Measurements from ENCODE around the gene MYLIP.

The MYLIP gene

GRCh38 chr6:16178351-16178750, 49.5 kb downstream of the MYLIP start:
- DNase-seq, result no peak

GRCh38 chr6:16179063-16179462, 50.2 kb downstream of the MYLIP start:
- DNase-seq, result no peak

GRCh38 chr6:16179970-16180431, 51.1 kb downstream of the MYLIP start:
- peak; percentile 36 for DNase-seq

- DNase-seq, result no peak
Observed at GRCh38 chr6:16180696-16181438, 52.0 kb downstream of the MYLIP start.

GRCh38 chr6:16181439-16182297, 52.8 kb downstream of the MYLIP start:
- DNase-seq, result no peak

GRCh38 chr6:16183187-16183664, 54.3 kb downstream of the MYLIP start:
- no peak for DNase-seq

GRCh38 chr6:16184129-16184528, 55.2 kb downstream of the MYLIP start:
- DNase-seq, result no peak

GRCh38 chr6:16184551-16184950, 55.7 kb downstream of the MYLIP start:
- DNase-seq, result no peak

GRCh38 chr6:16187176-16187575, 58.3 kb downstream of the MYLIP start:
- no peak for DNase-seq

- no peak for DNase-seq
Observed at GRCh38 chr6:16190214-16190613, 61.3 kb downstream of the MYLIP start.

- DNase-seq, result no peak
Observed at GRCh38 chr6:16196260-16196983, 67.5 kb downstream of the MYLIP start.

- DNase-seq, result no peak
Observed at GRCh38 chr6:16196984-16197546, 68.2 kb downstream of the MYLIP start.
